CD4-positive, alpha-beta T cell treated with Interleukin-17A for 1 hour (primary cell): ENCODE measurements around the gene ITPRIPL1.

Source experiments
- DNase-seq: peaks from one replicate; pipeline ENCODE4 v3.0.0-alpha.2; 2020

Gene ITPRIPL1

GRCh38 chr2:96323849-96324248, 1.3 kb upstream of the ITPRIPL1 start:
- DNase-seq, result no peak

- DNase-seq, result peak; percentile 40
These were observed 436 bp upstream of the ITPRIPL1 start for GRCh38 chr2:96324721-96325040.

GRCh38 chr2:96325884-96326255, 753 bp downstream of the ITPRIPL1 start:
- DNase-seq, result peak; percentile 78

- DNase-seq, result no peak
These were observed 1.4 kb downstream of the ITPRIPL1 start for GRCh38 chr2:96326564-96326963.

- no peak for DNase-seq
These were observed 2.1 kb downstream of the ITPRIPL1 start for GRCh38 chr2:96326990-96327820.

- no peak for DNase-seq
These were observed 4.3 kb downstream of the ITPRIPL1 start for GRCh38 chr2:96329456-96329855.

GRCh38 chr2:96329874-96330273, 4.8 kb downstream of the ITPRIPL1 start:
- no peak for DNase-seq

- no peak for DNase-seq
These were observed 5.3 kb downstream of the ITPRIPL1 start for GRCh38 chr2:96330407-96330806.

- DNase-seq, result no peak
These were observed 8.6 kb downstream of the ITPRIPL1 start for GRCh38 chr2:96333708-96334107.

GRCh38 chr2:96336104-96336775, 11.1 kb downstream of the ITPRIPL1 start:
- DNase-seq, result no peak

- DNase-seq, result no peak
These were observed 11.8 kb downstream of the ITPRIPL1 start for GRCh38 chr2:96336873-96337272.

GRCh38 chr2:96340493-96341414, 15.6 kb downstream of the ITPRIPL1 start:
- no peak for DNase-seq

- DNase-seq, result no peak
These were observed 16.5 kb downstream of the ITPRIPL1 start for GRCh38 chr2:96341641-96342040.

- DNase-seq, result peak; percentile 76
These were observed 17.0 kb downstream of the ITPRIPL1 start for GRCh38 chr2:96342085-96342484.

- DNase-seq, result peak; percentile 77
These were observed 18.9 kb downstream of the ITPRIPL1 start for GRCh38 chr2:96344011-96344410.

- peak; percentile 51 for DNase-seq
These were observed 20.3 kb downstream of the ITPRIPL1 start for GRCh38 chr2:96345438-96345837.

GRCh38 chr2:96345868-96346462, 20.8 kb downstream of the ITPRIPL1 start:
- DNase-seq, result no peak

GRCh38 chr2:96347395-96347794, 22.3 kb downstream of the ITPRIPL1 start:
- DNase-seq, result no peak

GRCh38 chr2:96353032-96353561, 28.0 kb downstream of the ITPRIPL1 start:
- no peak for DNase-seq

- DNase-seq, result no peak
These were observed 28.5 kb downstream of the ITPRIPL1 start for GRCh38 chr2:96353606-96354101.

GRCh38 chr2:96354492-96354891, 29.4 kb downstream of the ITPRIPL1 start:
- DNase-seq, result no peak

GRCh38 chr2:96356889-96357288, 31.8 kb downstream of the ITPRIPL1 start:
- DNase-seq, result no peak

- peak; percentile 53 for DNase-seq
These were observed 34.2 kb downstream of the ITPRIPL1 start for GRCh38 chr2:96359310-96359709.
